H9 (cell line): ENCODE data around the gene SLC38A11. TPM values are rescaled to one million over a fixed set of nuclear protein-coding genes. Genes with fewer than 3 reads are reported as not detected.

Experiments used
- DNase-seq: peaks from one replicate; pipeline ENCODE4 v3.0.0-alpha.2; 2017
- H2AFZ ChIP-seq: one replicate; pipeline ENCODE4 v1.6.1; 2013; ENCODE audit warnings: mild to moderate bottlenecking, low read length, control low read depth, moderate library complexity
- H2AK5ac ChIP-seq: 2 replicates; pipeline ENCODE4 v1.6.1; 2013; ENCODE audit warnings: low read length, control low read depth, mixed read lengths; ENCODE audit not compliant: insufficient read length
- H2BK120ac ChIP-seq: one replicate; pipeline ENCODE4 v1.6.1; 2013; ENCODE audit warnings: low read depth, mild to moderate bottlenecking, low read length, control low read depth, inconsistent platforms; ENCODE audit not compliant: poor library complexity, severe bottlenecking
- H2BK12ac ChIP-seq: 2 replicates; pipeline ENCODE4 v1.6.1; 2013; ENCODE audit warnings: low read length, control low read depth, mixed read lengths, low read depth; ENCODE audit not compliant: insufficient read length
- H2BK15ac ChIP-seq: 2 replicates; pipeline ENCODE4 v1.6.1; 2013; ENCODE audit warnings: low read depth, low read length, control low read depth
- H2BK20ac ChIP-seq: one replicate; pipeline ENCODE4 v1.6.1; 2013; ENCODE audit warnings: low read depth, mild to moderate bottlenecking, low read length, control low read depth, inconsistent platforms; ENCODE audit not compliant: poor library complexity, severe bottlenecking
- H2BK5ac ChIP-seq: 2 replicates; pipeline ENCODE4 v1.6.1; 2013; ENCODE audit warnings: low read length, control low read depth, mixed read lengths; ENCODE audit not compliant: insufficient read length
- H3K14ac ChIP-seq: 2 replicates; pipeline ENCODE4 v1.6.1; 2013; ENCODE audit warnings: low read length, control low read depth; ENCODE audit not compliant: insufficient read depth
- H3K18ac ChIP-seq: 2 replicates; pipeline ENCODE4 v1.6.1; 2013; ENCODE audit warnings: low read depth, mild to moderate bottlenecking, mixed read lengths, low read length, control low read depth; ENCODE audit not compliant: insufficient read length
- H3K23ac ChIP-seq: 2 replicates; pipeline ENCODE4 v1.6.1; 2013; ENCODE audit warnings: low read length, control low read depth, mixed read lengths, low read depth; ENCODE audit not compliant: insufficient read length
- H3K23me2 ChIP-seq: 2 replicates; pipeline ENCODE4 v1.6.1; 2013; ENCODE audit warnings: low read depth, mild to moderate bottlenecking, mixed read lengths, low read length, control low read depth; ENCODE audit not compliant: insufficient read length, poor library complexity, severe bottlenecking
- H3K27ac ChIP-seq: 2 replicates; pipeline ENCODE4 v1.5.1; 2013; ENCODE audit warnings: low read length, control low read depth, mixed read lengths, low read depth; ENCODE audit not compliant: insufficient read length
- H3K27me3 ChIP-seq: 2 replicates; pipeline ENCODE4 v1.6.1; 2013; ENCODE audit warnings: low read length, control low read depth, inconsistent platforms; ENCODE audit not compliant: insufficient read depth
- H3K4ac ChIP-seq: 2 replicates; pipeline ENCODE4 v1.6.1; 2013; ENCODE audit warnings: low read depth, mild to moderate bottlenecking, control low read depth, inconsistent platforms, low read length, moderate library complexity
- H3K4me1 ChIP-seq: 2 replicates; pipeline ENCODE4 v1.6.1; 2013; ENCODE audit warnings: low read length, control low read depth, inconsistent platforms; ENCODE audit not compliant: insufficient read depth
- H3K4me2 ChIP-seq: 2 replicates; pipeline ENCODE4 v1.6.1; 2013; ENCODE audit warnings: low read length, control low read depth, mixed read lengths; ENCODE audit not compliant: insufficient read length, insufficient read depth
- H3K56ac ChIP-seq: 2 replicates; pipeline ENCODE4 v1.6.1; 2013; ENCODE audit warnings: low read depth, mild to moderate bottlenecking, mixed read lengths, low read length, control low read depth; ENCODE audit not compliant: insufficient read length
- H3K79me1 ChIP-seq: 2 replicates; pipeline ENCODE4 v1.6.1; 2013; ENCODE audit warnings: low read depth, mild to moderate bottlenecking, moderate library complexity, low read length, control low read depth, inconsistent platforms; ENCODE audit not compliant: insufficient read depth, poor library complexity, severe bottlenecking
- H3K79me2 ChIP-seq: 2 replicates; pipeline ENCODE4 v1.6.1; 2013; ENCODE audit warnings: low read length, control low read depth, inconsistent platforms; ENCODE audit not compliant: insufficient read depth
- H3K9ac ChIP-seq: 2 replicates; pipeline ENCODE4 v1.6.1; 2013; ENCODE audit warnings: low read length, control low read depth, mixed read lengths; ENCODE audit not compliant: insufficient read length; ENCODE audit errors: extremely low read depth
- H3K9me3 ChIP-seq: one replicate; pipeline ENCODE4 v1.6.1; 2013; ENCODE audit warnings: low read depth, low read length, inconsistent platforms; ENCODE audit not compliant: control insufficient read depth
- H3T11ph ChIP-seq: one replicate; pipeline ENCODE4 v1.6.1; 2013; ENCODE audit warnings: mild to moderate bottlenecking, low read length, control low read depth, inconsistent platforms
- H4K20me1 ChIP-seq: one replicate; pipeline ENCODE4 v1.6.1; 2013; ENCODE audit not compliant: control insufficient read depth, insufficient read length, insufficient read depth
- H4K5ac ChIP-seq: 2 replicates; pipeline ENCODE4 v1.6.1; 2013; ENCODE audit warnings: low read depth, mild to moderate bottlenecking, mixed read lengths, low read length, control low read depth; ENCODE audit not compliant: insufficient read length
- H4K8ac ChIP-seq: replicated peaks from 2 replicates; pipeline ENCODE4 v1.6.1; 2013; ENCODE audit warnings: low read length, control low read depth, mixed read lengths, low read depth; ENCODE audit not compliant: insufficient read length
- H4K91ac ChIP-seq: 2 replicates; pipeline ENCODE4 v1.6.1; 2013; ENCODE audit warnings: low read depth, mild to moderate bottlenecking, moderate library complexity, mixed read lengths, low read length, control low read depth; ENCODE audit not compliant: insufficient read length
- H3K27ac Mint-ChIP-seq, 3 experiments: 2 replicates in 2 of 3; 3 replicates in 1 of 3; pipeline ENCODE4 v1.8.0; 2020 to 2021; ENCODE audit warnings: mixed read lengths in 3 of 3, mild to moderate bottlenecking in 1 of 3, moderate library complexity in 1 of 3
- H3K27me3 Mint-ChIP-seq: 2 replicates; pipeline ENCODE4 v1.8.0; 2021; ENCODE audit warnings: low read depth, mild to moderate bottlenecking, moderate library complexity, mixed read lengths
- H3K36me3 Mint-ChIP-seq, 3 experiments: 2 replicates in 2 of 3; 3 replicates in 1 of 3; pipeline ENCODE4 v1.8.0; 2020 to 2021; ENCODE audit warnings: low read depth in 3 of 3, mixed read lengths in 3 of 3; ENCODE audit not compliant: insufficient read depth in 1 of 3
- H3K4me1 Mint-ChIP-seq, 2 experiments: 2 replicates each; pipeline ENCODE4 v1.8.0; 2020; ENCODE audit warnings: mixed read lengths in 2 of 2
- H3K4me3 Mint-ChIP-seq, 2 experiments: 2 replicates in 1 of 2; 3 replicates in 1 of 2; pipeline ENCODE4 v1.8.0; 2020 to 2021; ENCODE audit warnings: mild to moderate bottlenecking in 2 of 2, mixed read lengths in 2 of 2, moderate library complexity in 1 of 2
- H3K9me3 Mint-ChIP-seq, 2 experiments: 2 replicates in 1 of 2; 3 replicates in 1 of 2; pipeline ENCODE4 v1.8.0; 2020; ENCODE audit warnings: mild to moderate bottlenecking in 2 of 2, mixed read lengths in 2 of 2, moderate library complexity in 1 of 2
- CTCF ChIP-seq: fragments of 200-600 bp; sonication (generic); conservative IDR thresholded peaks from 3 replicates; pipeline ENCODE4 v1.8.0; 2021; ENCODE audit warnings: antibody characterized with exemption, mild to moderate bottlenecking
- WGBS: extraction: QIAGEN DNeasy Blood & Tissue Kit; methylation state at CpG from one replicate; pipeline ENCODE4 v1.1.7; 2013; ENCODE audit warnings: missing lambda C conversion rate, low lambda C conversion rate, mixed read lengths; ENCODE audit not compliant: insufficient read length; ENCODE audit errors: extremely low coverage; 5-methylcytosine and 5-hydroxymethylcytosine counted together
- total RNA-seq: library from RNA; stranded (reverse); gene quantifications from 2 replicates; pipeline ENCODE4 v1.2.1, GENCODE V29; 2021

Gene SLC38A11
- total RNA-seq, 1 experiment from 2014 or later = not detected

GRCh38 chr2:164976301-164976700 is 21.0 kb upstream of the SLC38A11 start:
- Histone ChIP-seq H4K5ac (no peak overlapping the region), H3K4me1 (no peaks in the 10 kb centered on the region), H3K27ac (no peak overlapping the region), H3K23me2 (no peaks in the 10 kb centered on the region), H3T11ph (no peak overlapping the region), H3K79me1 (no peaks in the 10 kb centered on the region), H3K9ac (no peak overlapping the region), H3K18ac (no peak overlapping the region), H3K27me3 (no peaks in the 10 kb centered on the region), H3K9me3 (no peaks in the 10 kb centered on the region), H4K20me1 (no peaks in the 10 kb centered on the region), H3K79me2 (no peaks in the 10 kb centered on the region), H3K4ac (no peak overlapping the region), H3K23ac (no peak overlapping the region), H2AK5ac (no peak overlapping the region), H3K14ac (no peak overlapping the region), H2AFZ (no peak overlapping the region), H2BK12ac (no peak overlapping the region), H2BK20ac (no peak overlapping the region), H4K8ac (no peak overlapping the region), H3K56ac (no peak overlapping the region), H3K4me2 (no peak overlapping the region), H2BK5ac (no peak overlapping the region), H2BK15ac (no peak overlapping the region), H2BK120ac (no peak overlapping the region), H4K91ac (no peak overlapping the region)
- WGBS = no CpG with 5 or more reads among the region's 3 CpGs
- no peak for TF ChIP-seq CTCF
- Mint-ChIP-seq H3K9me3 (no peaks in the 10 kb centered on the region), H3K36me3 (no peaks in the 10 kb centered on the region), H3K27ac (no peak overlapping the region), H3K27me3 (no peaks in the 10 kb centered on the region), H3K4me1 (peaks cover 0 to 2% of the 10 kb centered on the region in 2 experiments; a peak in 1 of 4 replicates), H3K4me3 (no peak overlapping the region)
- DNase-seq = no peak
